HL-60 (cell line): Measurements from ENCODE around the gene CAMTA1.

Source experiments
- CTCF ChIP-seq: IDR thresholded peaks from one replicate; pipeline ENCODE4 v1.5.1; 2011; ENCODE audit warnings: low read length, control low read depth, inconsistent platforms; ENCODE audit not compliant: insufficient read depth
- GABPA ChIP-seq: IDR thresholded peaks from 2 replicates; pipeline ENCODE4 v1.6.1; 2012; ENCODE audit warnings: low read depth
- POLR2AphosphoS5 ChIP-seq: IDR thresholded peaks from 2 replicates; pipeline ENCODE4 v1.6.1; 2012; ENCODE audit warnings: low read depth
- TF ChIP-seq, protein P1 (sequence below): IDR thresholded peaks from 2 replicates; pipeline ENCODE4 v1.6.1; 2012; ENCODE audit warnings: low read depth; ENCODE audit not compliant: insufficient replicate concordance

DNA sequence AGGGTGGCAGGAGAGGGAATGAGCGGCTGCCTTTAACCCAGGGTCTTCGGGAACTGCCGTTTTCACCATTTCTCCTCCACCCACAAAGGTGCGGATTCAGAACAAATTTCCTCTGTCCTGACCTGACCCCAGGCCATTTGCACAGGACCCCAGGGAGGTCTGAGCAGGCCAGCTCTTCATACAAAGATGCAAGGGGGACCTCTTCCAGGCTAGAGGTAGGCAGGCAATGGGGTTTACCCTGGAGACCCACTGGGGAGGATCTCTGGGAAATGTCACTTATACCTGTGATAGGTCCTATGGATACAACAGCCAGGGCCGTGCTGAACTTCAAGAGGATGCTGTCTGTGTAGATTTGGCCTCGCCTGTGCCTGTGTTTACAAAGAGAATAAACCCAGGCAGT is 896.1 kb downstream of the CAMTA1 start:
- TF ChIP-seq, protein P1, sequence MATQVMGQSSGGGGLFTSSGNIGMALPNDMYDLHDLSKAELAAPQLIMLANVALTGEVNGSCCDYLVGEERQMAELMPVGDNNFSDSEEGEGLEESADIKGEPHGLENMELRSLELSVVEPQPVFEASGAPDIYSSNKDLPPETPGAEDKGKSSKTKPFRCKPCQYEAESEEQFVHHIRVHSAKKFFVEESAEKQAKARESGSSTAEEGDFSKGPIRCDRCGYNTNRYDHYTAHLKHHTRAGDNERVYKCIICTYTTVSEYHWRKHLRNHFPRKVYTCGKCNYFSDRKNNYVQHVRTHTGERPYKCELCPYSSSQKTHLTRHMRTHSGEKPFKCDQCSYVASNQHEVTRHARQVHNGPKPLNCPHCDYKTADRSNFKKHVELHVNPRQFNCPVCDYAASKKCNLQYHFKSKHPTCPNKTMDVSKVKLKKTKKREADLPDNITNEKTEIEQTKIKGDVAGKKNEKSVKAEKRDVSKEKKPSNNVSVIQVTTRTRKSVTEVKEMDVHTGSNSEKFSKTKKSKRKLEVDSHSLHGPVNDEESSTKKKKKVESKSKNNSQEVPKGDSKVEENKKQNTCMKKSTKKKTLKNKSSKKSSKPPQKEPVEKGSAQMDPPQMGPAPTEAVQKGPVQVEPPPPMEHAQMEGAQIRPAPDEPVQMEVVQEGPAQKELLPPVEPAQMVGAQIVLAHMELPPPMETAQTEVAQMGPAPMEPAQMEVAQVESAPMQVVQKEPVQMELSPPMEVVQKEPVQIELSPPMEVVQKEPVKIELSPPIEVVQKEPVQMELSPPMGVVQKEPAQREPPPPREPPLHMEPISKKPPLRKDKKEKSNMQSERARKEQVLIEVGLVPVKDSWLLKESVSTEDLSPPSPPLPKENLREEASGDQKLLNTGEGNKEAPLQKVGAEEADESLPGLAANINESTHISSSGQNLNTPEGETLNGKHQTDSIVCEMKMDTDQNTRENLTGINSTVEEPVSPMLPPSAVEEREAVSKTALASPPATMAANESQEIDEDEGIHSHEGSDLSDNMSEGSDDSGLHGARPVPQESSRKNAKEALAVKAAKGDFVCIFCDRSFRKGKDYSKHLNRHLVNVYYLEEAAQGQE: no peak
- TF ChIP-seq CTCF (no peak), POLR2AphosphoS5 (no peak), GABPA (no peak)
